Skeletal muscle satellite cell (primary cell): ENCODE data around the gene MATCAP1.

Experiments
- H3K27me3 ChIP-seq: 2 replicates; pipeline ENCODE4 v1.7.0; 2013; ENCODE audit warnings: low read length; ENCODE audit not compliant: control insufficient read depth, insufficient read depth
- H3K36me3 ChIP-seq: 2 replicates; pipeline ENCODE4 v1.7.0; 2013; ENCODE audit warnings: mild to moderate bottlenecking, control low read depth, low read length; ENCODE audit not compliant: insufficient read depth
- H3K4me1 ChIP-seq: 2 replicates; pipeline ENCODE4 v1.7.0; 2013; ENCODE audit warnings: low read length; ENCODE audit not compliant: control insufficient read depth, insufficient read depth
- H3K4me2 ChIP-seq: 2 replicates; pipeline ENCODE4 v1.7.0; 2013; ENCODE audit warnings: mild to moderate bottlenecking, low read length
- H3K4me3 ChIP-seq: 2 replicates; pipeline ENCODE4 v1.7.0; 2013; ENCODE audit warnings: low read length
- H3K9ac ChIP-seq: 2 replicates; pipeline ENCODE4 v1.7.0; 2013; ENCODE audit warnings: mild to moderate bottlenecking, low read depth, low read length, moderate library complexity
- H3K9me3 ChIP-seq: replicated peaks from 2 replicates; pipeline ENCODE4 v1.7.0; 2013; ENCODE audit warnings: mild to moderate bottlenecking, control low read depth, low read length

Gene MATCAP1

DNA sequence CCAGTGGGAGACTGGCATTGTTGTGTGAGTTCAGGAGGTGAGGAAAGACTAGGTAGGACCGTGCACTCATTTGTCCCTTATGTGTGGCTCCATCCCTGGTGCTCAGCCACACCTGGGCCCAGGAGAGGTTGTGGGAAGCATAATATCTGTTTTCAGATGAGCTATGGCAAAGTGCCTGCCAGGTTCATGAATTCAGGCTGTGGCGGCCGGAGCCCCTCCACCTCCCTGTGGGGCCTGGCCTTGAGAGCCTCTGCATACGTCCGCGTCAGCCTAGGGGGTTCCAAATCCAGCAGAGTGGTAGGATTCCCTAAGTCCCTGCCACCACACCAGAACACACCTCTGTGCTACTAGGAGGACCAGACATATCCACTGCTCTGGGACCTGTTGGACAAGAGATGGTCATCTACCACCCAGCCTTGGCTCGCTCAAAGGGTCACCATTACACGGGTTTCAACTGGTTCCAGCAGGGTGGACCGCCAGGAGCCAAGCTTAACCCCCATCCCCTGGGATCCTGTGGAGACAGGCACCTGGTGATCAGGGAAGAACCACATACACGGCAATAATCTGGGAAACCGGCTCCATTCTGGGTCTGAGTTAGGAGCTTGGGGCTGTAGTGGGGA is 35.0 kb downstream of the MATCAP1 start:
- Histone ChIP-seq H3K4me1 (peaks cover 14% of the 10 kb centered on the region), H3K9me3 (no peaks in the 10 kb centered on the region), H3K9ac (no peak overlapping the region), H3K4me2 (no peak overlapping the region), H3K4me3 (no peak overlapping the region), H3K36me3 (peaks cover 56% of the 10 kb centered on the region), H3K27me3 (no peaks in the 10 kb centered on the region)

DNA sequence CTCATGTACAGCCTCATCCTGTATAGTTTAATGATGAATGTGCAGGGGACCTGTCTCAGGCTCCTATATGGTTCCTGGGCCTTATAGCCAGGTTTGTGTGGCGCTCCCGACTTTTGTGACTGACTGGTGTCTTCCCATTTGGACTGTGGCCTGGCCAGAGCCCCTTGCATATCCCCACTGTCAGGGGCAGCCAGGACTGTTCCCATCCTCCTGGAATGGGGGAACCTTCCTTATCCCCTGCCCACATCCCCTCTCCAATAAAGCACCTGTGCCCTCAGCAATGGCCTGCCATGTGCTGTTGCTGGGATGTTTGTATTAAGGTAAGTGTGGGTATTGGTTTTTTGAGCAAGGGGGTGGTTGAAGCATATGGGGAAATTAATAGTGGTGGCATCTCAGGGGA is 35.5 kb downstream of the MATCAP1 start:
- Histone ChIP-seq H3K27me3 (no peaks in the 10 kb centered on the region), H3K9me3 (no peaks in the 10 kb centered on the region), H3K9ac (no peak overlapping the region), H3K4me2 (no peak overlapping the region), H3K36me3 (peaks cover 59% of the 10 kb centered on the region), H3K4me3 (no peak overlapping the region), H3K4me1 (peaks cover 14% of the 10 kb centered on the region)

DNA sequence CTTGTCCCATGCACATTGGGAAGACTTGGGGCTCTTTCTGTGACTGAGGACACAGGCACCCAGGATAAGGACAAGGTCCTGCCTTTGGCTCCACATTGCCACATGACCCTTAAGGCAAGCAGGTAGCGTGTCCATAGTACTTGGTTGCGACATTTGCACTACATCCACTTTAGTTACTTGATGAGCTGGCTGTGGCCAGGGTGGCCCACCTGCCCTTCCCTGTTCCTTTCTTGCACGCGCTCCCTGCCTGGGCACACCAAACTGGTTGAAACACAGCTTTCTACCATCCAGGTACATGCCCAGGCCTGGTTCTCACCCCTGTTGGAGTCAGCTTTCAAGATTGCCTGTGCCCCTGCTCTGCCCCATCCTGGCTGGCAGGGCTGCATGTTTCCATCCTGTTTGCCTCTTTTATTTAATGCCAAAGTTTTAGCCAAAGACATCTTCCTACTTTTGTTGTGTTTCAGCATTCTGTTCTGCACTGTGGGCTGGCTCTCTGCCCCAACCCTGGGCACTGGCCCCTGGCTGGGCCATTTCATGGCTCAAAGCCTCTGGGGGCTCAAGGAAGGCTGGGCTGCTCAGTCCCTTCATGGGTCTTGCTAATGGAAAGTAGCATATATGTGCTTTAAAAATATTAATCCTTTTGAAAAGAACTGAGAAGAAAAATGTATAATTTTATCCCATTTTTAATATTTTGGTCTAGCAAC is 36.2 kb downstream of the MATCAP1 start:
- Histone ChIP-seq H3K4me1 (peaks cover 14% of the 10 kb centered on the region), H3K27me3 (no peaks in the 10 kb centered on the region), H3K4me2 (no peak overlapping the region), H3K36me3 (peaks cover 62% of the 10 kb centered on the region), H3K9me3 (no peaks in the 10 kb centered on the region), H3K4me3 (no peak overlapping the region), H3K9ac (no peak overlapping the region)

DNA sequence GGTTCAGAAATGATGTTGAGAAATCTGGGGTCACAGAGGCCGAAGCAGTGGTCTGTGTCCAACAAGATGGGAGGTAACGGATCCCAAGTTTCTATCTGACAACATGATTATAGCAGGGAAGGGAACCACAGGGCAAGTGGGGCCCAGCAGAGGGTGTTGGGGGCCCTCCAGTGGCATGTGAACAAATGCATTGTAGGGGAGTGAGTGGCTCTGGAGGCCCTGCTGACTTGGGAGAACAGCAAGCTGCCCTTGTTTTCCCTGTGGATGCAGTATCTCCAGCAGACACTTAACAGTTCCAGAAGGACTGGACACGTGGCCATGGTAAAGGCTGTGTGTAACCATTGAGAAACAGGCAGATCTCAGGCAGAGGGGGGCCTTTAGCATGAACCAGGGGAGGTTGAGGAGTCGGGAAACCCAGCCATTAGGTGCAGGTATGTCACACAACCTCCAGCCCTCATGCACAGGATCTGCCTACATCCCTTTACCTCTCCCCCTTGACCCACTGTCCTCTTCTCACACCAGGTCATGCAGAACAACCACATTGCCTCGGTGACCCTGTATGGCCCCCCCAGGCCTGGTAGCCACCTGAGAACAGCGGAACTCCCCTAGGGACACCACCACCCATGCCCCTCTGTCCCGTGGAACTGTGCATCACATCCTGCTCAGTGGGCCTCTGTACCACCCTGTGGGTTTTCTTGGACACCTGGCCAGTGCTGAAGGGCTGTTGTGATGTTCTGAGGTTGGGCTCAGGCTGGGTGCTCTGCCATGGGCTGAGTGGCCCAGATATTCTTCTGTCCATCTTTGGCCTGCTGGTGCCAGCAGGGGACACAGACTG is 37.0 kb downstream of the MATCAP1 start:
- no peak overlapping the region for H3K9ac ChIP-seq
- peaks cover 14% of the 10 kb centered on the region for H3K4me1 ChIP-seq
- peaks cover 69% of the 10 kb centered on the region for H3K36me3 ChIP-seq
- no peak overlapping the region for H3K4me2 ChIP-seq
- H3K9me3 ChIP-seq = no peaks in the 10 kb centered on the region
- H3K4me3 ChIP-seq = no peak overlapping the region
- no peaks in the 10 kb centered on the region for H3K27me3 ChIP-seq

DNA sequence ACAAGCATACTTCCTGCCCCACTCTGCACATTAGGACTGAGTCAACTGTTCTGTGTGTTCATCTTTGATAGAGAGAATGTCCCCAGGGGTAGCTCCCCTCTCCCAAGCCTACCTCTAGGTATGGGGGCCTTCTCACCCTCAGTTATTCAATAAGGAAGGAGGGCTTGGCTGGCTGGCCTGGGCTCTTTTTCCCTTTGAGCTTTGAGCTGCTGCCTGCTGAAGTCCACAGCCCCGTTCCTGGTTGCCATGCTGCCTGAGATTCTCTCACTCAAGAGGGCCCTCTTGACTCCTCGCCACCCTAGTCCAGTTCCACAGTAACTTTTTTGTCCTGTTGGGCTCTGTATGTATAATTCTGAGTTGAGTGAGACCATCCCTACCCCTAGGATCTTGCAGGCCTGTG is 38.0 kb downstream of the MATCAP1 start:
- peaks cover 79% of the 10 kb centered on the region for H3K36me3 ChIP-seq
- no peak overlapping the region for H3K4me3 ChIP-seq
- H3K4me2 ChIP-seq = no peak overlapping the region
- no peaks in the 10 kb centered on the region for H3K27me3 ChIP-seq
- peaks cover 5% of the 10 kb centered on the region for H3K4me1 ChIP-seq
- H3K9me3 ChIP-seq = no peaks in the 10 kb centered on the region
- no peak overlapping the region for H3K9ac ChIP-seq

DNA sequence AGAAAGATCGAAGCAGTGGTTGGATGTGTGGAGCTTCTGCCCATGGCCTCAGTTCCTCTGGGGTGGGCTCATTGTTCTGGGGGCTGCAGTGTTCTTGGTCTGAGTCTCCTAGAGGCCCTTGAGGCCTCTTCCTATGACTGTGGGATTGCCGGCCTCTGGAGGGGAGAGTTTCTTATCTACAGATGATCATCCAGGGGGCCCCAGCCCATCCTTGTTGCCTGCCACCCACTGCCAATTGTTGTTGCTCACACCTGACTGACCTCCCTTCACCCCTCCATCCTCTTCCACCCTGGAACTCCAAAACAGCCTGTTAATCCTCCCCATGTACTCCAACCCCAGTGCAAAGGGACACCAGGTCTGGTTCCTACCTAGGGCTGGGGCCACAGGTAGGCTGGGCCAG is 38.8 kb downstream of the MATCAP1 start:
- no peak overlapping the region for H3K4me2 ChIP-seq
- peaks cover 85% of the 10 kb centered on the region for H3K36me3 ChIP-seq
- H3K4me1 ChIP-seq = peaks cover under 1% of the 10 kb centered on the region
- no peak overlapping the region for H3K9ac ChIP-seq
- H3K9me3 ChIP-seq = no peaks in the 10 kb centered on the region
- H3K27me3 ChIP-seq = no peaks in the 10 kb centered on the region
- no peak overlapping the region for H3K4me3 ChIP-seq

DNA sequence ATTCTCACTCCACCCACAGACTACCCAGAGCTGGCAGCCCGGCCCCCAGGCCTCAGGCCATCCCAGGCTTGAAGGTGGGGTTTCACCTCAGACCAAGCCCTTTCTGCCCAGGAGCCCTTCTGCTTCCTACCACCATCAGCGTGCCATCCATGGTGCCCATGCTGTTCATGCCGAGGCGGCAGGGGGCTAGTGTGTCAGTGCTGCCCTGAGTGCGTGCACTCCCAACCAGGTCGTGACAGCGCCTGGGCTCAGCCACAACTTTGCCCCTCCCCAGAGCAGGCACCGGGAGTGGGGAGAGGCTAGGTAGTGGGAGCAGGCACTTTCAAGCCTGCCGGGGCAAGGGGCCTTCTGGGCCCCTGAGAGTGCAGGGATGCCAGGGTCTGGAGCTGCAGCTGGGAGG is 41.4 kb downstream of the MATCAP1 start:
- Histone ChIP-seq H3K36me3 (peaks cover 77% of the 10 kb centered on the region), H3K4me3 (no peak overlapping the region), H3K4me1 (no peaks in the 10 kb centered on the region), H3K9ac (no peak overlapping the region), H3K4me2 (no peak overlapping the region), H3K27me3 (no peaks in the 10 kb centered on the region), H3K9me3 (no peaks in the 10 kb centered on the region)

DNA sequence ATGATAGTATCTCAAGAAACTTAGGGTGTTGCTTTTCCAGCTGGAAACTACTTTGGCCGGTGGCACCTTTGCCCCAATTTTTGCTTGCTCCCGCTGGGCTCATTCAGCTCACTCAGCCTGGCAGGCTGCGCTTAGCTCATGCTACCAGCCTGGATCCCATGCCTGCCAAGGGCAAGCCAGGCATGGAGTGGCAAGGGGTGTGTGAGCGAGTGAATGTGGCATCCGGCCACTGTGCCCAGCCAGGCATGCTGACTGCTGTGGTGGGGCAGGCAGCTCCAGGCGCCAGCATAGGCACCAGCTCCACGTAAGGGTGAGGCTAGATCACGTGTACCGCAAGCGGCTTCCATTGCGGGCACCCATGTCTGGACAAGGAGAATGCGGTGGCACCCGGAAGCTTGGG is 42.4 kb downstream of the MATCAP1 start:
- Histone ChIP-seq H3K27me3 (no peaks in the 10 kb centered on the region), H3K9me3 (no peaks in the 10 kb centered on the region), H3K4me1 (no peaks in the 10 kb centered on the region), H3K36me3 (peaks cover 74% of the 10 kb centered on the region), H3K9ac (no peak overlapping the region), H3K4me3 (no peak overlapping the region), H3K4me2 (no peak overlapping the region)

DNA sequence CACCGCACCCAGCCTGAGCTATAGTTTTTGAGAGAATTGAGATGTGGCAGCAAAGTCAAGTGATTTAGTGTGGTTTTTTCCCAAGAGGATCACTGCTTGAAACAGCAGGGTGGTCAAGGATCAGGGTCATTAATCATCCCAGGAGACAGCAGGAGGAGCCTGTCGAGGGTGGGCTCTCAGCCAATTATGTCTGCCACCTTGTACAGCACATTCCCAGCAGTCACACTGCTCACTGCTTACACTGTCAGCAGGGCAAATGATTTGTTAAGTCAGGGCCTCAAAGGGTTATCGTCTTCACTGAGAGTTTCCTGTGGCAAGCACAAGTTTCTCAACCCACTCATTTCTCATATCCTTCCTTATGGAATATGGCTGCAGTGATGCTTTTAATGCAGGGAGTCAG is 46.2 kb downstream of the MATCAP1 start:
- H3K36me3 ChIP-seq = peaks cover 67% of the 10 kb centered on the region
- no peaks in the 10 kb centered on the region for H3K27me3 ChIP-seq
- H3K4me2 ChIP-seq = no peak overlapping the region
- no peaks in the 10 kb centered on the region for H3K9me3 ChIP-seq
- H3K4me3 ChIP-seq = no peak overlapping the region
- no peak overlapping the region for H3K9ac ChIP-seq
- no peaks in the 10 kb centered on the region for H3K4me1 ChIP-seq

DNA sequence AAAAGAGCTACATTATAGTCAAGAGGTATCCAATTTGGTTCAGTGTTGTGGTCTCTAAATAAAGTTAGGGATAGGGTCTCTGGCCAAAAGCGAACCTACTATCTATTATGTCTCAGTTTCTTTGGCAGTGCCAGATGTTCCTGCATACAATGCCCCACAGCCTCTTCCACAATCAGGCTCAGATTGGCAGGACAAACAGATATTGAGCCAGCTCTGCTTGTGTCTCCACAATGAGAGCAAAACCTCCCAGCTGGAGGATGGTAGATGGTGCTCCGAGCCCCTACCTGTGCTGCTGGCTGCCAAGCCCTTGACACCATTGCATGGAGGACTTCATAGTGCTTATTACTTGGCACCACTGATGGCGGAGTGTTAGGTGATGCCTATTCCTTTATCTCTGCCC is 54.3 kb downstream of the MATCAP1 start:
- Histone ChIP-seq H3K27me3 (no peaks in the 10 kb centered on the region), H3K9me3 (no peaks in the 10 kb centered on the region), H3K9ac (no peak overlapping the region), H3K36me3 (peaks cover 31% of the 10 kb centered on the region), H3K4me2 (no peak overlapping the region), H3K4me1 (no peaks in the 10 kb centered on the region), H3K4me3 (no peak overlapping the region)

DNA sequence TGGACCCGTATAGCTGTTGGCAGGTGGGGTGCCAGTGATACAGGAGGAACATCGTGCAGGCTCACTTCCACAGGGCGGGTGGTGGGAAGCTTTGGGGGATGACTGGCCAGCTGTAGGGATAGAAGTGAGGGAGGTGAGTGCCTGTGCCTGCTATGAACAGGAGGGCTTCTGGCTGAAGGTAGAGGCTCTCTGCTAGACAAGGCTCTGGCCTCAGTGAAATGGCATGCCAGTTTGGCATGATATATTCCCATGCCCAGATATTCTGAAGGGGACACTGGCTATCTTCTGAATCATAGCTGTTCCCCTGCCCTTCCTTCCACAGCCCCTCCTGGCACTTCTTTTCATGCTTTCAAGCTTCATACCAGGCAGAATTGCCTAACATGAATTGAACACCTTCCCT is 54.9 kb downstream of the MATCAP1 start:
- H3K36me3 ChIP-seq = peaks cover 26% of the 10 kb centered on the region
- no peaks in the 10 kb centered on the region for H3K9me3 ChIP-seq
- H3K4me3 ChIP-seq = no peak overlapping the region
- H3K9ac ChIP-seq = no peak overlapping the region
- no peaks in the 10 kb centered on the region for H3K27me3 ChIP-seq
- H3K4me2 ChIP-seq = no peak overlapping the region
- H3K4me1 ChIP-seq = no peaks in the 10 kb centered on the region
